ENCODE measurements around the gene FCRLA. TPM values are rescaled to one million over a fixed set of nuclear protein-coding genes. Genes with fewer than 3 reads are reported as not detected.

FCRLA gene
- polyA plus RNA-seq, 3 donors: 0.15 to 0.65 (median 0.23) TPM

DNA sequence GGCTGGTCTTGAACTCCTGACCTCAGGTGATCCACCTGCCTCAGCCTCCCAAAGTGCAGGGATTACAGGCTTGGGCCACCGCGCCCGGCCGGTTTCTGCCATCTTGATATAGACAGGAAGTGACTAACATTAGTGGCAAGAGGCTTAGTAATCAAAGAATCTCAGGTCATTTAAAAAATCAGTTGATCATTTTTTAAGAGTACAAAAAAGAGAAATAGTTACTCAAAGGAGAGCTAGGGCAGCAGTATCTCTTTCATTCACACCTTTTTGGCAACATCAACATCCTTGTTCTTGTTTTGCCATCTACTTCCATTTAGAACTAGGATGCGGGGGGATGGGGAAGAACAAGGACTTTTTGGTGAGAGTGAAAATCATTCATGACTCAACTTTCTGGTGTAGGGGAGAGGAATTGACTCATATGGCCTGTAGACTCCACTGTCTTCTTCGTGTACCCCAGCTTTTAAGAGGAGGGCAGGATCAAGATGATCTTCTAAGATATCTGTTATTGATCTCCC is 23.1 kb downstream of the FCRLA start:
- DNase-seq (ENCODE audit: low read depth in 3 of 3, low spot score in 2 of 3): no peak

DNA sequence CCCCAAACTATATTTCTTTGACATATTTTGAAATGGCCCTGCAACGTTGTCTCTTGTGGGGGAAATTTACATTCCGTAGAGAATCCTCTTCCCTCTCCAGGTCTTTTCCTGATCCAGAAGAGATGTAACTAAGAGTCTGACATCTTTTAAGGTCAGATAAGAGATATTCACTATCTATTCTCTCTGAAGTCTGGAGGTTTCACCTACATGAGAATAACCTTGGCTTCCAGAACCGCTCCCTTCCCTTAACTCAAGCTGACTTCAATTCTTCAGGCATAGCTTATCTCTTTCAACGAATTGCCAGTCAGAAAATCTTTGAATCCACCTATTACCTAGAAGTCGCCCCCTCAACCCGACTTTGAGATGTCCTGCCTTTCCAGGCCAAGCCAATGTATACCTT is 24.2 kb downstream of the FCRLA start:
- no peak for DNase-seq (ENCODE audit: low read depth in 3 of 3, low spot score in 2 of 3)

DNA sequence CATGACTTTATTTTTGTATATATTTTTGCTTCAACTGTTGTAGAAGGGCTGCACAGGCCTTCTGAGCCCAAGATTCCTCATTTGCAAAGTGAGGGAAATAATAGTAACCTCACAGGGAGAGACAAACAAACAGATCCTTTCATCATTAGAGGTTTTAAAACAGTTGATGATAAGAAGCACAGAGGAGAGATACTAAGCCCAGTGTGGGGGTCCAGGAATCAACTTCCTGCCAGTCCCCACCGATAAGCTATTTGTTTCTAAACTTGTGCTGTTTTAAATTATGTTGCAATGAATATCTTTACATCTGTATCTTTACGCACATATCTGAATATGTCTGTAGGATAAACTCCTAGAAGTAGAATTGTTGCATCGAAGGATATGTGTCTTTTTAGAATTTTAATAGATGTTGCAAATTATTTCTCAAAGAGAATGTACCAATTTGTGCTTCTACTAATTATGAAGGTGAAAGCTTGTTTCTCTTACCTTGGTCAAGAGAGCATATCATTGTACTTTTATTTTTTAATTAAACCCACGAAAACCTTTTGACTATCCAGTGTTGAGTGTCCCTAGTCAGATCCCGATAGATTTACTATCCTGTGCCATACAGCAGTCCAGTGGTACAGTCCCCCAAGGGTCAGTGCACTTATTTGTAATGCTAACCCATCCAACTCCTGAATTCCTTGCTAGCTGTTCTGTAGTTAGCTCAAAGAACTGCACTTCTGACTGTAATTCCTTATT is 25.1 kb downstream of the FCRLA start:
- no peak for DNase-seq (ENCODE audit: low read depth in 3 of 3, low spot score in 2 of 3)

DNA sequence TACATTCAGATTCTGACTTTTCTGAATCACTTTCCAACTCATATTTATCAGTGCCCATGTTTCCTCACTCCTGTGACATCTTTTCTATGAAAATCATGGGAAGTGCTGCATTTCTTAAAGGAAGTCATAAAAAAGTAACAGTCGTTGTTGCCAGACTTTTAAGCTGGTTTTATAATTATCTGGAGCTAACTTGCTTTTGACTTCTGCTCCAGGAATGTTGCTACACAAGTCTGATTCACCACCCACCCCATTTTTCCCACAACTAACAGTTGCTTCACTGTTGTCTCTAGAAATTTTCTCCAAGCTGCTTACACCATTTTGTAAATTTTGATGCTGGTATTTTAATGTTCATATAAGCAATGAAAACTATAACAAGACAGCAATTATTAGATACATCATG is 26.5 kb downstream of the FCRLA start:
- no peak for DNase-seq (ENCODE audit: low read depth in 3 of 3, low spot score in 2 of 3)

DNA sequence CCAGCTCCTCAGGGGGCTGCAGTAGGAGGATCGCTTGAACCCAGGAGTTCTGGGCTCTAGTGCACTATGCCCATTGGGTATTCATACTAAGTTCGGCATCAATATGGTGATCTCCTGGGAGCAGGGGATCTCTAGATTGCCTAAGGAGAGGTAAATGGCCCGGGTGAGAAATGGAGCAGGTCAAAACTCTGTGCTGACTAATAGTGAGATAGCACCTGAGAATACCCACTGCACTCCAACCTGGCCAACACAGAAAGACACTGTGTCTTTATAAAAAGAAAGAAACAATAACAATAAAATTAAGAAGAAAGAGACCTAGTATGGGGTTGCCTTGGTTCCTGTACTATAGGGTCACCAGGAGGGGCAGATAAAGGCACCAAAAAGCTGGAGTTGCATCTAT is 28.8 kb downstream of the FCRLA start:
- DNase-seq (ENCODE audit: low read depth in 3 of 3, low spot score in 2 of 3): no peak

DNA sequence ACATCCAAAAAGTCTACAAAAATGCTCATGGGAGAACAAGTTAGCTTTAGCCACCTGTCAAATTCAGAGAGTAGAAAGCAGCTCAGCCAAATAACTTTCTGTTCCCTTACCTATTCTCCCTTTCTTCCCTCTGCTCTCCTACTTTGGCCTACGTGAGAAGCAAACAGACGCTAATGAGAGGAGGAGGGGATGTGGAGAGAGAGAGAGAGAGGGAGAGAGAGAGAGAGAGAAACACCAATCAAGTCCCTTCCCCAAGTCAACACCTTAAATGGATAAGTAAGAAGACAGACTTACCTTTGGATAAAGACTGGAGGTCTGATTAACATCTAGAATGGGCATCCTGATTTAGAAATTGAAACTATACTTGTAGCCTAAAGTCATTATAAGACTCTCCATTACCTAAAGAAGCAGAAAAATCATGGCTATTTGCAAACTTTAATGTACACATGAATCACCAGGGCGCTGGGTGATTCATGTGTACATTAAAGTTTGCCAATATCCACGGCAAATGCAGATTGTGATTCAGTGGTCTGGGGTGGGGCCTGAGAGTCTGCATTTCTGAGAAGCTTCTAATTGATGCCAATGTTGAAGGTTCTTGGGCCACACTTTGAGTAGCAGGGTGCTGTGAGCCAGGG is 29.4 kb downstream of the FCRLA start:
- DNase-seq (ENCODE audit: low read depth in 3 of 3, low spot score in 2 of 3): no peak

DNA sequence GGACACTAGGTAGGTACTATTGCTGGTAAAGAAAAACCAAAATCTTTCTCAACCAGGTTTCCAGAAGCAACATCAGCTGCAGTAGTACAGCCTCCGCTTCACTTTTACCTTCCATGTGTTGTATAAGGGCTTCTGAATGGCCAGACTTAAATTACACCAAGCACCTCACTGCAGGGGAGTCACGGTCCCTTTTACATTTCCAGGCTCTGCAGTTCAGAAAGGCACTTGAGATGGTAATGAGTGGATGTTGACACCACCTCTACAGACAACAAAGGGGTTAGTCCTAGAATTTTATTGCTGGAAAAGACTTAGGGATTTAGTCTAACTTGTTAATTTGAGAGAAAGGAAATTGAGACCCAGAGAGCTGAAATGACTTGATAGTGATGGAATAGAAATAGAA is 30.6 kb downstream of the FCRLA start:
- DNase-seq (ENCODE audit: low read depth in 3 of 3, low spot score in 2 of 3): no peak

DNA sequence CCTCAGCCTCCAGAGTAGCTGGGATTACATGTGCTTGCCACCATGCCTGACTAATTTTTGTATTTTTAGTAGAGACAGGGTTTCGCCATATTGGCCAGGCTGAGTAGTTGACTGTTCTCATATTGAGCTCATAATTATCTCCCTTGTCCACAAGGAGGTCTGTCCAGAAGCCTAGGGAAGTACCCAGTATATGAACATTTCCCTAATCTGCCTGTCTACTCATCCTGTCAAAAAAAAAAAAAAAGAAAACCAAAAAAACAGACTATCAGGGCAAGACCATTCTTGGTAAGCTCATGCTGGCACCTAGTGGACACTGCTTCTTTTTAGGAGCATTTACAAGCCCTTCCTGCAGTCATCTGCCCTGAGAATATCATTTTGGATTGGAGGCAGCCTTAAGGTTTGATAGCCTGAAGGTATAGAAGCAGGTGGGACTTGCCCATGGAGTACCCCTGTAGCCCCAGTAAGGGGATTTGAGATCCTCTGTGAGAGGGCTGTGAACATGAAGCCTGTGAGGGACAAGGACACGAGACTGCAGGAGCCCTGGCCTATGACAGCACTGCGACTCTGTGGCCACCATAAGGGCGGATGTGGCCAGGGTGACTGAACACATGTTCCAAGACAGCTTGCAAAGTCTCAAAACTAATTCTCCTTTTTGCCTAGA is 31.7 kb downstream of the FCRLA start:
- no peak for DNase-seq (ENCODE audit: low read depth in 3 of 3, low spot score in 2 of 3)

DNA sequence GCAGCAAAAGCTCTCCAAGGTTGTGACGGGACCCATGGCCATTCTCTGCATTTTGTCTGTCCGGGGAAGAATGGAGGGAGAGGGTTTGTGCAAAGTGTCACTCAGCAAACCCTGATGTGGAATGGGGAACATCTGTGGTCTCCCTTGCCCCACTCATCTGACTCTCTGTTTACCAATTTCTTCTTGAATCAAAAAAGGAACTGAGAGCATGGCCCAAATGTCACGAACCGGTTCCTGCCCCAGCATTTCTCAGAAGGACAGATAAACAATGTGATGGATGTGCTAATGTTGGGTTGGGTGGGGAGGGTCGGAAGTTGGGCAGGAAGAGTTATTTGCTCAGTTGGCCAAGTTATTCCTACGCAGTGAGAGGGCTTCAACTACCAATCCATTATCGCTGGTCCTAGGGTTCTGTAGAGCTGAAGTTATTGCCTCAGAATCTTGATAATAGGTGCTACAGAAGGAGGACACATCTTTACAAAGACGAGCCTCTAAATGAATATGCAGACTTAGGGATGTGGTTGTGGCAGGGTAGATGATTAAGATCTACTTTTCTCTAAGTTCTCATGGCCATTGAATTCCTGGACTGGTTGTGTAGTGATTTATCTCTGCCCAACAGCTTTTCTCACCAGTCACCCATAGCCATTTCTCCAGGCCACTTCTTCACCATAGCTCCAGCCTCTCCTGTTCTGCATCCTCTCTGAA is 33.0 kb downstream of the FCRLA start:
- DNase-seq (ENCODE audit: low read depth in 3 of 3, low spot score in 2 of 3): no peak

DNA sequence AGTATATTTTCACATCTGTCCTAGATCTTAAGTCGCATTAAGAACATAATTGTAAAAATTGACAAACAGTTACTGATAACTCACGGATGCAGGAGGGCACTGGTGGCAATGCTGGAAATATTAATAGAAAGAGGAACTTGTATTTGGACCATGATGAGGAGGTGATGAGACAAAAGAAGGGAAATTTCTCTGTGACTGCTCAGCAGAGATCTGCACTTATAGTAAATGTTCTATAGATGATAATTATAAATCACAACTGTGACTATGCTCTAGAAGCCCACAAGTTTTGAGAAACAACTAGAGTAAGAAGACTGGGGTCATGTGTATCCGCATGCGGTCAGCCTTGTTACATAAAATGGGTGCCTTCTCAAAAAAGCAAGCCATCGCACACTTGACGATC is 33.9 kb downstream of the FCRLA start:
- DNase-seq (ENCODE audit: low read depth in 3 of 3, low spot score in 2 of 3): no peak

DNA sequence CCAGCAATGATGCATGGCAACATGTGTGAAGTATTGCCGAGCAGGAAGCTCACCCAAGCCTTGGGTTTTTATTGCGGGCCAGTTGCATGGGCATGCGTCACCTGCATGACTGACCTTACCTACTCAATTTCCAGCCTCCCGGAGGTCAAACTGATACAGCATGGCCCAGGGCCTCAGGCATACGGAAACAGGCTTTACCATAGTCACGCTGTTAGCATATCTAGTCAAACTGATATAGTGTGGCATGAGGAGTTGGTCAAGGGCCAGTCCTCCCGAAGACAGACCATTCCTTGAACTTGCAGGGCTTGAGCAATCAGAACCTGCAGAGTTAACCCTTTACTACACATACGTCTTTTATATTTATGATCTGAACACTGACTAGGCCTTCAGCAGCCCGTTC is 36.2 kb downstream of the FCRLA start:
- DNase-seq (ENCODE audit: low read depth in 3 of 3, low spot score in 2 of 3): no peak

DNA sequence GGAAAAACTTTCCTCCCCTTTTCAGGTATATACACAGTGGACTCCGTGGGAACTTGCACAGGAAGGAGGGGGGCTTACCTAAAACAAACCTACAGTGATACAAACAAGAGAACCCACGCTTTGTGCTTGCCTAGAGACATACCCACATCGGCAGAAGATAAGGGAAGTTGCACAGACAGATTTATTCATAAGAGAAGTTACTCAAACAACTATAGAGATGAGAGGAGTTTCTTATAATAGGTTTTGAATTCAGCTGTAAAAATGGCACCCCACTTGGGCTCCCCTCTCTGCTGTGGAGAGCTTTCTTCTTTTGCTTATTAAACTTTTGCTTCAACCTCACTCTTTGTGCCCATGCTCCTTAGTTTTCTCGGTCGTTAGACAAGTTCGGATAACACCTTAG is 40.8 kb downstream of the FCRLA start:
- DNase-seq (ENCODE audit: low read depth in 3 of 3, low spot score in 2 of 3): no peak

DNA sequence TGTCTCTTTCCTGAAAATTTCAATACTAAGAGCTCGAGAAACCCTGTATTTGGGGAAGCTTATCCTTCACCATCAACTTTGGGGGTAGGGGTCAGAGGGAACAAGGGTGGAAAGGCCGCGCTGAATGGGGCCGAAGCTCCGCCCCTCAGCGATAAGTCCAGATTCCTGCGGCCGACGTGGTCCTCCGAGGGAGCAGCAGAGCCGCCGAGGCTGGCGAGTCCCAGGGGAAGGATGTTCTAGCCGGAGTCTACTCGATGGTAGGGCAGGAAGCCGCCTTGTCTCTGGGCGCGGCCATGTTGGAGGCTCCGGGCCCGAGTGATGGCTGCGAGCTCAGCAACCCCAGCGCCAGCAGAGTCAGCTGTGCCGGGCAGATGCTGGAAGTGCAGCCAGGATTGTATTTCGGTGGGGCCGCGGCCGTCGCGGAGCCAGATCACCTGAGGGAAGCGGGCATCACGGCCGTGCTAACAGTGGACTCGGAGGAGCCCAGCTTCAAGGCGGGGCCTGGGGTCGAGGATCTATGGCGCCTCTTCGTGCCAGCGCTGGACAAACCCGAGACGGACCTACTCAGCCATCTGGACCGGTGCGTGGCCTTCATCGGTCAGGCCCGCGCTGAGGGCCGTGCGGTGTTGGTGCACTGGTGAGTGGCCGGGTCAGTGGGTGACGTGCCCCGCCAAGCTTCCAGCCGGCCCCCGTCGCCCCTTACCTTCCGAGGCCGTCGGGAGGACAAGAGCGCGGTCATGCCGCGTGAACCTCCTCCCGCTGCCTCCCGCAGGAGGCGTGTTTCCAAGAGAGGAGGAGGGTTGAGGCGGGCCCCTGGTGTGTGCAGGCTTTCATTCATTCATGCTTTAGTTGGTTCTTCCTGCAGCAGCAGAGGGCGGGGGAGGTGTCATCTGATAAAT is 42.7 kb downstream of the FCRLA start, which contains the start of gene DUSP12:
Gene DUSP12 (plus strand): TSS at position 278 of the 899 bp plus-strand sequence. CDS start 16 bp downstream, at position 294.
- DNase-seq (ENCODE audit: low read depth in 3 of 3, low spot score in 2 of 3): peak; percentile 85 to 89 (median 87)

DNA sequence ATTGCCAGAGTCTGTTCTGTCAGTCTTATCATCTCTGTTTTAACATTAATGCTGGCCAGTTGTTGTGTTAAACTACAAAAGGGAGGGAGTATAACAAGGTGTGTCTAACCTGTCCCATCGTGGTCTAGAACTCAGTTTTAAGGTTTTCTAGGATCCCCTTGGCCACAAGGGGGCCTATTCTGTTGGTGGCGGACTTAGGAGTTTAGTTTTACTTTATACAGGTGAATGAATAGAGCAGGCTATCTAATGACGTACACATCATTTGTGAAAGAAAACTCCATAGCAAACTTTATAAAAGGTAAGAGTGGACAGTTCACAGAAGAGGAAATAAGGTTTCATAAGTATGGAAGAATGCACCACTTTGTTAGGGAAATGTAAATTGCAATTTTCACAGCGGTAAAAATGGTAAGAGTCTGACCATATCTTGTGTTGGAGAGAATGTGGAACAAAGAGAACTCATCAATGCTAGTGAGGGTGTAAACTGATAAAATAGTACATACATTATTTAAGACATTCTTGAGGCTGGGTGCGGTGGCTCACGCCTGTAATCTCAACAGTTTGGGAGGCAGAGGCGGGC is 56.6 kb downstream of the FCRLA start:
- DNase-seq (ENCODE audit: low read depth in 3 of 3, low spot score in 2 of 3): no peak

Other genes with a start within 250 kb of the FCRLA start
- 1 to 10 TPM; 4.2 to 5.2 (median 4.8) TPM for gene FCGR2A, start 201.8 kb upstream of the FCRLA start, polyA plus RNA-seq (ENCODE audit: insufficient read length in 3 of 3)
- under 1 TPM; 0.28 to 0.46 (median 0.40) TPM for gene HSPA6, start 182.7 kb upstream of the FCRLA start, polyA plus RNA-seq (ENCODE audit: insufficient read length in 3 of 3)
- gene FCGR3A, start 157.4 kb upstream of the FCRLA start, polyA plus RNA-seq (ENCODE audit: insufficient read length in 3 of 3): 1 to 10 TPM; 1.8 to 1.9 (median 1.9) TPM
- gene FCGR3B, start 76.1 kb upstream of the FCRLA start, polyA plus RNA-seq (ENCODE audit: insufficient read length in 3 of 3): under 1 TPM in 1 of 3 donors, not detected in 2; 0.88 TPM
- gene FCGR2B, start 44.1 kb upstream of the FCRLA start, polyA plus RNA-seq (ENCODE audit: insufficient read length in 3 of 3): 1 to 10 TPM in 1 of 3 donors, under 1 TPM in 2; 0.29 to 1.6 (median 0.98) TPM
- 1 to 10 TPM; 3.3 to 5.3 (median 4.4) TPM for gene FCRLB, start 14.3 kb downstream of the FCRLA start, polyA plus RNA-seq (ENCODE audit: insufficient read length in 3 of 3)
- gene DUSP12, start 42.6 kb downstream of the FCRLA start, polyA plus RNA-seq (ENCODE audit: insufficient read length in 3 of 3): 10 to 100 TPM; 34.6 to 43.7 (median 37.0) TPM
- gene ATF6, start 59.1 kb downstream of the FCRLA start, polyA plus RNA-seq (ENCODE audit: insufficient read length in 3 of 3): 10 to 100 TPM; 34.2 to 36.0 (median 35.0) TPM